HEK293T (cell line): Measurements from ENCODE around the gene CHDH.

Source experiments
- CTCF ChIA-PET: fragments of 350-600 bp; formaldehyde crosslinking; extraction: SDS; loops from one replicate; lab custom pipeline; 2021; ENCODE audit warnings: antibody characterized with exemption, inconsistent platforms; lab: Yijun Ruan, JAX
- POLR2A ChIA-PET: fragments of 350-600 bp; formaldehyde crosslinking; extraction: SDS; loops from one replicate; lab custom pipeline; 2020; ENCODE audit warnings: antibody characterized with exemption, inconsistent platforms; lab: Yijun Ruan, JAX
- DNase-seq: peaks from one replicate; pipeline ENCODE4 v3.0.0; 2012; ENCODE audit warnings: mixed read lengths; ENCODE audit errors: extremely low spot score
- ARNT ChIP-seq: fragments of 450-650 bp; IDR thresholded peaks from 2 replicates; pipeline ENCODE4 v1.6.1; 2017; ENCODE audit warnings: mild to moderate bottlenecking
- BHLHE40 ChIP-seq: fragments of 450-650 bp; IDR thresholded peaks from 2 replicates; pipeline ENCODE4 v1.6.1; 2016; ENCODE audit warnings: mild to moderate bottlenecking, moderate library complexity, borderline replicate concordance
- CTBP1 ChIP-seq: fragments of 450-650 bp; IDR thresholded peaks from 2 replicates; pipeline ENCODE4 v1.6.1; 2016; ENCODE audit warnings: borderline replicate concordance
- ELF4 ChIP-seq: fragments of 450-650 bp; IDR thresholded peaks from 2 replicates; pipeline ENCODE4 v1.6.1; 2017; ENCODE audit warnings: antibody characterized with exemption
- FOXA1 ChIP-seq: fragments of 450-650 bp; IDR thresholded peaks from 2 replicates; pipeline ENCODE4 v1.6.1; 2016; ENCODE audit warnings: mild to moderate bottlenecking
- FOXK2 ChIP-seq: fragments of 450-650 bp; IDR thresholded peaks from 2 replicates; pipeline ENCODE4 v1.6.1; 2016; ENCODE audit warnings: mild to moderate bottlenecking
- FOXM1 ChIP-seq: fragments of 450-650 bp; IDR thresholded peaks from 2 replicates; pipeline ENCODE4 v1.6.1; 2017; ENCODE audit warnings: mild to moderate bottlenecking, borderline replicate concordance
- HDGF ChIP-seq: fragments of 450-650 bp; IDR thresholded peaks from 2 replicates; pipeline ENCODE4 v1.6.1; 2017; ENCODE audit warnings: antibody characterized with exemption, borderline replicate concordance
- L3MBTL2 ChIP-seq: fragments of 450-650 bp; conservative IDR thresholded peaks from 2 replicates; pipeline ENCODE4 v1.6.1; 2016; ENCODE audit warnings: mild to moderate bottlenecking
- LEF1 ChIP-seq: fragments of 450-650 bp; IDR thresholded peaks from 2 replicates; pipeline ENCODE4 v1.6.1; 2017; ENCODE audit warnings: mild to moderate bottlenecking, borderline replicate concordance
- NFRKB ChIP-seq: fragments of 450-650 bp; IDR thresholded peaks from 2 replicates; pipeline ENCODE4 v1.6.1; 2016; ENCODE audit warnings: mild to moderate bottlenecking, moderate library complexity
- SP1 ChIP-seq: fragments of 450-650 bp; IDR thresholded peaks from 2 replicates; pipeline ENCODE4 v1.6.1; 2017
- SUZ12 ChIP-seq: fragments of 450-650 bp; IDR thresholded peaks from 2 replicates; pipeline ENCODE4 v1.6.1; 2016; ENCODE audit warnings: mild to moderate bottlenecking
- TARDBP ChIP-seq: fragments of 450-650 bp; IDR thresholded peaks from 2 replicates; pipeline ENCODE4 v1.6.1; 2016
- ZNF384 ChIP-seq: fragments of 450-650 bp; IDR thresholded peaks from 2 replicates; pipeline ENCODE4 v1.6.1; 2016
- TF ChIP-seq, protein P1 (sequence below): fragments of 450-650 bp; IDR thresholded peaks from 2 replicates; pipeline ENCODE4 v1.6.1; 2016

Gene CHDH

DNA sequence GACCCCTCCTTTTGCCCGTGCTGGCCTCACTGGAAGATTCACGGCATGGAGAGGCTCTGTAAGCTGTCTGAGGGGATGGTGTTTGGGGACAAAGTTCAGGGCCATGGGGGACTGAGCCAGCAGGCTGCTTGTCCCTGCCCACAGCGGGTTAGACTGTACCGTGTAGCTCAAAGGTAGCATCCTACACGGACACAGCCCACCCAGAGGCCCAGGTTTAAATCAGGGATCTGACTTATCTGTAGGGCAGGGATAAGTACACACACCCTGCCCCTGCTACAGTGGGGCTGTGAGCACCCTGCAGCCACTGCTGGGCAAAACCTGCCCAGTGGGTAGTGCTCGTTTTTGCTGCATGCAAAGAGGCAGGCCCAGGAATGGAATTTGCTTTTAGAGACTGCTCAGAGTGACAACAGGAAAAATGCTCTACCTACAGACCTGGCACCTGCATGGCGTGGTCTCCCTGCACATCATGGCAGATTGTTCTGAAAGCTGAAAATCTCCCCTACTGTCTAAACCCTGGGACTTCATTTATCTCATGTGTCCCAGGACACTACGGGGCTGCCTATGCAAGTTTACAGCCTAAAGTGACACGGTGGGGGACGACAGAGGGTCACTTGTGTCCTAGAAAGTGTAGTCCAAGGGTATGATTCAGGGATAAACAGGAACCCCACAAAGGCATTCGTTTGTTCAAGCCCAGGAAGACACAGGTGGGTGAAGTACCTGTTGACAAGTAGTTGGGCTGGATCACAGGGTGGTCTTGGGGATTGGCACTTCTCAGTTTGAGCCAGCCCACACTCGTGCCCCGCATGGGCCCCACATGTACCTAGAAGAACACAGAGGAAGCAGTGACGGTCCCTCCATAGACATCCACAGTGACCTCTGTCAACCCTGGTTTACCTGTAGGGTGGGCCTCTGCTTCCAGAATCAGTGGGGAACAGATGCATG lies 27.7 kb downstream of the CHDH start:
- DNase-seq: no peak
- CTCF ChIA-PET: no interaction called here
- no peak for TF ChIP-seq ZNF384
- no peak for TF ChIP-seq L3MBTL2
- TF ChIP-seq ELF4: no peak
- TF ChIP-seq NFRKB: no peak
- no peak for TF ChIP-seq SP1
- TF ChIP-seq, protein P1, sequence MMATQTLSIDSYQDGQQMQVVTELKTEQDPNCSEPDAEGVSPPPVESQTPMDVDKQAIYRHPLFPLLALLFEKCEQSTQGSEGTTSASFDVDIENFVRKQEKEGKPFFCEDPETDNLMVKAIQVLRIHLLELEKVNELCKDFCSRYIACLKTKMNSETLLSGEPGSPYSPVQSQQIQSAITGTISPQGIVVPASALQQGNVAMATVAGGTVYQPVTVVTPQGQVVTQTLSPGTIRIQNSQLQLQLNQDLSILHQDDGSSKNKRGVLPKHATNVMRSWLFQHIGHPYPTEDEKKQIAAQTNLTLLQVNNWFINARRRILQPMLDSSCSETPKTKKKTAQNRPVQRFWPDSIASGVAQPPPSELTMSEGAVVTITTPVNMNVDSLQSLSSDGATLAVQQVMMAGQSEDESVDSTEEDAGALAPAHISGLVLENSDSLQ: no peak
- no peak for TF ChIP-seq FOXA1
- no peak for TF ChIP-seq SUZ12
- no peak for TF ChIP-seq FOXM1
- TF ChIP-seq LEF1: no peak
- no peak for TF ChIP-seq CTBP1
- no peak for TF ChIP-seq FOXK2
- no peak for TF ChIP-seq BHLHE40
- no peak for TF ChIP-seq ARNT
- TF ChIP-seq TARDBP: no peak
- POLR2A ChIA-PET: interaction anchor here (1.1 kb wide), 1 partner anchor 23 kb away, joined by 3 read pairs; no protein-coding TSS in a partner anchor

DNA sequence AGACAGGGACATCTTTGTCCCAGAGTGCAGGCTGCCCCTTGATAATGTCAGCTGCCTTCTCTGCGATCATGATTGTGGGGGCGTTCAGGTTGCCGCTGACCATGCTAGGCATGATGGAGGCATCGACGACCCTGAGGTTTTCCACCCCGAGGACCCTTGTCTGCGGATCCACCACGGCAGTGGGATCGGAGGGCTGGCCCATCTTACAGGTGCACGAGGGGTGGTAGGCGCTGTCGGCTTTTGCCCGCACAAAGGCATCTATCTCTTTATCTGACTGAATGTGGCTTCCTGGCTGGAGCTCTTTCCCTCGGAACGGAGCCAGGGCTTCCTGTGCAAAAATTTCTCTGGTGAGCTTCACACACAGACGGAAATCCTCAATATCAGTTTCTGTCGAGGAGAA lies 28.4 kb downstream of the CHDH start:
- no peak for DNase-seq
- CTCF ChIA-PET: no interaction called here

DNA sequence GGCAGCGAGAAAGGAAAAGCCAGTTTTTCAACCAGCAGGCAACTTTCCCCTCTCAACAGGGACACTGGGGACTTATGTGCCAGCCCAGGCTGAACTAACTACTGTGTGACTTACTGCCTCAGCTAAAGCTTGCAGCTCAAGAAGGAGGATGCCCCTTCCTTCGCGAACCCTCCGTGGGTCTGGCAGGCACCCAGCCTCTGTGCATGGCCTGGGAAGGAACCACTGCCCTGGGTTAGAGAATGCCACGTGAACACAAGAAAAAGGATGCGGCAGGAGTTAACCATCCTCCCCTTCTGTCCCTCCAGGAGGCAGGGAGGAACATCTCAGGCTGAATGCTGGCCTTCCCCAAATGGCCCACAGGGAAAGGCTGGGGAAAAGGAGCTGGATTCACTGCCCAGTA lies 29.0 kb downstream of the CHDH start:
- POLR2A ChIA-PET: interaction anchor here (1.1 kb wide), 1 partner anchor 24 kb away, joined by 3 read pairs; no protein-coding TSS in a partner anchor
- CTCF ChIA-PET: no interaction called here

More for the DNA sequence above, 28.4 kb downstream of the CHDH start:
- no peak for TF ChIP-seq FOXA1
- no peak for TF ChIP-seq LEF1
- TF ChIP-seq, protein P1: no peak
- TF ChIP-seq ARNT: no peak
- no peak for TF ChIP-seq BHLHE40
- POLR2A ChIA-PET: interaction anchor here (1.1 kb wide), 1 partner anchor 23 kb away, joined by 3 read pairs; no protein-coding TSS in a partner anchor

DNA sequence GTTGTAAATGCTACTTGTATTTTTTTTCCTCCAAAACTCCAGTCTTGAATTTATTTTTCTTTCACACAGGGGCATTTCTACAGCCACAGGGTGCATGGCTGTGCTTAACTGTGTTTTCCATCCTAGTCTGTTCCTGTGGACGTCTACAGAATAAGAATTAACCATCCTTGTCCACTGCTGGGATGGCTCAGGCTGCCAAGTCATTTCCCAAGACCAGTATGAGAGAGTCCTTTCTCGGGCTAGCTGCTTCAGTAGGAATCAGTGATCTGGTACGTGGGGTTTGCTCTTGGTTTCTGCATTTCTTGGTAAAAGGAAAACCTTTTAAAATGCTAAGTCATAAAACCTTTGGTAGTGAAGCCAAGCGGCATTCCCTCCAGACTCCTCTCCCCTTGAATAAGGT lies 29.8 kb downstream of the CHDH start:
- CTCF ChIA-PET: no interaction called here
- POLR2A ChIA-PET: no interaction called here
- TF ChIP-seq TARDBP: no peak
- TF ChIP-seq NFRKB: no peak
- no peak for TF ChIP-seq BHLHE40
- no peak for TF ChIP-seq HDGF
- no peak for TF ChIP-seq LEF1
- no peak for TF ChIP-seq FOXA1
- no peak for TF ChIP-seq ZNF384
- TF ChIP-seq, protein P1: no peak
- no peak for DNase-seq

More for the DNA sequence above, 29.0 kb downstream of the CHDH start:
- TF ChIP-seq ARNT: no peak
- TF ChIP-seq ELF4: no peak
- TF ChIP-seq FOXK2: no peak
- TF ChIP-seq BHLHE40: no peak
- no peak for TF ChIP-seq NFRKB
- TF ChIP-seq FOXA1: no peak
- no peak for TF ChIP-seq SP1
- TF ChIP-seq CTBP1: no peak
- TF ChIP-seq, protein P1: no peak
- DNase-seq: no peak

DNA sequence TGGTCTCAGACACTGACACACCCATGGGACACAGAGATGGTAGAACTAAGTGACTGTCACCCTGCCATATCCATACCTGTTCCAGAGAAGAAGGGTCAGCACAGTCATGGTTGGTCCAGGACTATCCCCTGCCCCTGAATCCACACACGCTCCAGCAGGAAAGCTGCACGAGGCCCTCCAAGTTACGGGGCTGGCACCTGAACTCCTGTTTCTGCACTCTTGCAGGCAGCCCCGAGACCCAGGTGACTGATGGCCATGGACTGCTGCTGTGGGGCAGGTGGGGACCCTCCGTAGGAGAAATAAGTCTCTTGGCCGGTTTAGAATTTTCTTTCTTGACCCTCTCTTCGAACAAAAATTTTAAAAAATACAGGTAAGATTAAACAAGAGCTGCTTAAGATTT lies 30.6 kb downstream of the CHDH start:
- TF ChIP-seq FOXM1: no peak
- TF ChIP-seq ARNT: no peak
- TF ChIP-seq BHLHE40: no peak
- no peak for TF ChIP-seq ZNF384
- TF ChIP-seq L3MBTL2: no peak
- TF ChIP-seq CTBP1: no peak
- TF ChIP-seq, protein P1: no peak
- no peak for TF ChIP-seq ELF4
- no peak for TF ChIP-seq FOXA1
- TF ChIP-seq FOXK2: no peak
- no peak for TF ChIP-seq LEF1
- no peak for TF ChIP-seq SUZ12
- TF ChIP-seq HDGF: no peak
- no peak for TF ChIP-seq NFRKB
- TF ChIP-seq SP1: no peak
- no peak for TF ChIP-seq TARDBP
- no peak for DNase-seq
- CTCF ChIA-PET: interaction anchor here (0.8 kb wide), 1 partner anchor 22 kb away, joined by 3 read pairs; no protein-coding TSS in a partner anchor
- POLR2A ChIA-PET: no interaction called here
